Adrenal gland (tissue), 12 donors: ENCODE measurements around the gene DOK7. TPM values are rescaled to one million over a fixed set of nuclear protein-coding genes. Genes with fewer than 3 reads are reported as not detected.

Experiments used
- DNase-seq, 7 donors: peaks; one replicate each; pipeline ENCODE4 v3.0.0-alpha.2; 2019 to 2020
- H3K27ac ChIP-seq, 5 donors: fragments of 200-600 bp; sonication (generic) in 4 of 5; 1 replicate in 3 of 5; 2 replicates in 2 of 5; pipeline versions ENCODE4 v1.5.1 to v1.8.0; 2016 to 2020; ENCODE audit warnings: mild to moderate bottlenecking in 1 of 5
- H3K27me3 ChIP-seq: fragments of 200-600 bp; 2 replicates; pipeline ENCODE4 v1.8.0; 2021
- H3K36me3 ChIP-seq, 2 donors: fragments of 200-600 bp; replicated peaks in 1 of 2; 1 replicate in 1 of 2; 2 replicates in 1 of 2; pipeline versions ENCODE4 v1.5.1 to v1.8.0; 2018 to 2022
- H3K4me1 ChIP-seq, 2 donors: fragments of 200-600 bp; replicated peaks in 1 of 2; 1 replicate in 1 of 2; 2 replicates in 1 of 2; pipeline versions ENCODE4 v1.5.1 to v1.8.0; 2018 to 2021
- H3K4me3 ChIP-seq, 4 donors: fragments of 200-600 bp; sonication (generic) in 3 of 4; one replicate each; pipeline ENCODE4 v1.5.1; 2016 to 2018
- H3K9me3 ChIP-seq, 3 donors: fragments of 200-600 bp; sonication (generic) in 1 of 3; replicated peaks in 1 of 3; 1 replicate in 2 of 3; 2 replicates in 1 of 3; pipeline versions ENCODE4 v1.5.1 to v1.8.0; 2016 to 2021
- POLR2A ChIP-seq, 2 donors: fragments of 450-650 bp; IDR thresholded peaks; one replicate each; pipeline ENCODE4 v1.6.1; 2017; ENCODE audit warnings: antibody characterized with exemption in 2 of 2, mild to moderate bottlenecking in 2 of 2, moderate library complexity in 1 of 2
- WGBS, 4 donors: extraction: QIAGEN DNeasy Blood & Tissue Kit in 2 of 4; methylation state at CpG; one replicate each; pipeline versions ENCODE4 v1.1.5 to v1.1.7; 2013 to 2017; 5-methylcytosine and 5-hydroxymethylcytosine counted together
- intact Hi-C, 2 donors: fragments of 100-400 bp; cut with DNase I; formaldehyde crosslinking; loops; one replicate each; pipeline versions ENCODE4 v1.14.1 to v1.15.0; 2022 to 2023
- polyA plus RNA-seq, 3 donors: library from polyadenylated mRNA; stranded (reverse); fragments of 200-250 nt in 2 of 3; fragments of 350-450 nt in 1 of 3; fragmentation: Illumina TruSeq in 1 of 3; extraction: RNeasy Lipid Tissue Mini Kit (QIAGEN cat#74804) in 1 of 3; gene quantifications; one replicate each; pipeline ENCODE4 v1.2.3, GENCODE V29; 2013 to 2014
- total RNA-seq, 9 donors: library from RNA; depleted of rRNA in 4 of 9; stranded (reverse); fragments of >200 nt in 4 of 9; fragments of 120-200 nt in 1 of 9; fragmentation: NEBNext Ultra II Directional in 1 of 9; extraction: Animal tissue kit (Norgen Biotek cat#: 25700) in 1 of 9; gene quantifications; one replicate each; pipeline versions ENCODE4 v1.1.0 to v1.2.4, GENCODE V29; 2013 to 2023
- TF ChIP-seq, protein P1 (sequence below), 6 experiments: fragments of 450-650 bp in 4 of 6; fragments of 200-600 bp in 2 of 6; sonication (generic) in 1 of 6; IDR thresholded peaks; 1 replicate in 5 of 6; 2 replicates in 1 of 6; pipeline versions ENCODE4 v1.5.1 to v1.8.0; 2016 to 2021; ENCODE audit warnings: antibody characterized with exemption in 6 of 6, mild to moderate bottlenecking in 2 of 6, moderate library complexity in 1 of 6
- donor health status: healthy with polysubstance abuse.
- donor health status: Bipolar disorder and iron deficiency.
- donor health status: DM: yes; HTN: yes; CAD: no.
- donor health status: DM: no; HTN: no; CAD: no.
- donor health status: DM: no; HTN: no; CAD: no.
- donor health status: DM: yes; HTN: yes; CAD: no.

DOK7 gene
- total and polyA plus RNA-seq, 12 donors: 0.18 to 4.2 (median 1.1) TPM; not detected in 1

GRCh38 chr4:3501825-3502425, 38.8 kb downstream of the DOK7 start:
- no peak for TF ChIP-seq POLR2A (IDR thresholded peaks at IDR 0.05)
- TF ChIP-seq, protein P1, sequence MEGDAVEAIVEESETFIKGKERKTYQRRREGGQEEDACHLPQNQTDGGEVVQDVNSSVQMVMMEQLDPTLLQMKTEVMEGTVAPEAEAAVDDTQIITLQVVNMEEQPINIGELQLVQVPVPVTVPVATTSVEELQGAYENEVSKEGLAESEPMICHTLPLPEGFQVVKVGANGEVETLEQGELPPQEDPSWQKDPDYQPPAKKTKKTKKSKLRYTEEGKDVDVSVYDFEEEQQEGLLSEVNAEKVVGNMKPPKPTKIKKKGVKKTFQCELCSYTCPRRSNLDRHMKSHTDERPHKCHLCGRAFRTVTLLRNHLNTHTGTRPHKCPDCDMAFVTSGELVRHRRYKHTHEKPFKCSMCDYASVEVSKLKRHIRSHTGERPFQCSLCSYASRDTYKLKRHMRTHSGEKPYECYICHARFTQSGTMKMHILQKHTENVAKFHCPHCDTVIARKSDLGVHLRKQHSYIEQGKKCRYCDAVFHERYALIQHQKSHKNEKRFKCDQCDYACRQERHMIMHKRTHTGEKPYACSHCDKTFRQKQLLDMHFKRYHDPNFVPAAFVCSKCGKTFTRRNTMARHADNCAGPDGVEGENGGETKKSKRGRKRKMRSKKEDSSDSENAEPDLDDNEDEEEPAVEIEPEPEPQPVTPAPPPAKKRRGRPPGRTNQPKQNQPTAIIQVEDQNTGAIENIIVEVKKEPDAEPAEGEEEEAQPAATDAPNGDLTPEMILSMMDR (IDR thresholded peaks at IDR 0.05): no peak
- peaks cover 0 to 16% of the 10 kb centered on the region in 2 donors for H3K36me3 ChIP-seq
- H3K27ac ChIP-seq: no peak overlapping the region
- DNase-seq: no peak
- H3K4me3 ChIP-seq: no peak overlapping the region
- intact Hi-C loops: no loop called here
- H3K9me3 ChIP-seq: no peaks in the 10 kb centered on the region
- 89 to 97% (median 91%) methylated on average over 7 to 19 of the region's 19 CpGs for WGBS, 4 donors
- peaks cover 9 to 13% of the 10 kb centered on the region in 2 donors for H3K4me1 ChIP-seq
- H3K27me3 ChIP-seq: no peaks in the 10 kb centered on the region

DNA sequence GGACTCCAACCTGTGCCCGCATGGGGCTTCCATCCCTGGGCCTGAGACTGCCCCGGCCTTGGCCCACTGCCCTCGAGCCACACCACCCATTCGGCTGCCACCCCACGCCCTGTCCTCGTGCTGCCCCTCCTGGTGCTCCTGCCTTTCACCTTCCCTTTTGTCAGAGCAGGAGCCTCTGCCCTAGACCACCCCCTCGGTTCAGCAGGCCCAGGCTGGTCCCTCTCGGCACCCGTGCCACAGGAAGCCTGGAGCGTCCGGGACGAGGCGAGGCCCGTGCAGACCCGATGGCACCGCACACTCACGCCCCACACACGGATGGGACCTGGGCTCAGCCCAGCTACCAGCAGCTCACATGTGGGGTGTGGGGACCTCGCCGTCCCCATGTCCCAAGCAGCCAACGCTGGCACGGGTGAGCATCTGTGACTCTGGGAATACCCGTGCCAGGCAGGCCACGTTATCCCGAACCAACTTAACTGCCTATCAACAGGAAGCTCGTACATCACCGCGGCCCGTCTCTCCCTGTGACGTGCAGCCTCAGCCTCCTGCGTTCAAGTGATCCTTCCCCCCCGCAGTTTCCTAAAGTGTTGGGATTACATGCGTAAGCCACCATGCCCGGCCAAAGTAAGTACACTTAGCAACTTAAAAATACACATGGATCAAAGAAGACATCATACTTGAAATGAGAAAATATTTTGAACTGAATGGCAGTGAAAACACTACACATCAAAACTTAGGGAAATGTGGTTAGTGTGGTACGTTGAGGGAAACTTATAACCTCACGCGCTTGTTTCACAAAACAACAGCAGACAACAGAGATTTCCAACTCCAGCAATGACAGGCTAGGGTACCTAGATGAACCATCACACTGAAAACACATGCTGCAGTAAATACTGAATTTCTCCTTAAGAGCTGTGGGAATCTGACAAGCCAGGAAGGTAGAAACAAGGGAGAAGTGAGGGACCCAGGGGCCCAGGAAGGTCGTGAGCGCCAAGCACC, 40.1 kb downstream of the DOK7 start:
- Histone ChIP-seq H3K9me3 (no peaks in the 10 kb centered on the region), H3K27me3 (no peaks in the 10 kb centered on the region), H3K4me3 (no peak overlapping the region), H3K27ac (peak overlapping the region in 1 of 5 donors; percentile 8), H3K4me1 (peaks cover 9 to 13% of the 10 kb centered on the region in 2 donors), H3K36me3 (peaks cover 0 to 21% of the 10 kb centered on the region in 2 donors)
- no peak for DNase-seq
- 87 to 90% (median 88%) methylated on average over 34 to 39 of the region's 39 CpGs for WGBS, 4 donors
- intact Hi-C loops: no loop called here
- TF ChIP-seq, protein P1 (IDR thresholded peaks at IDR 0.05): no peak
- TF ChIP-seq POLR2A (IDR thresholded peaks at IDR 0.05): no peak

GRCh38 chr4:3505231-3505630, 42.1 kb downstream of the DOK7 start:
- Histone ChIP-seq H3K36me3 (peaks cover 0 to 36% of the 10 kb centered on the region in 2 donors), H3K9me3 (no peaks in the 10 kb centered on the region), H3K4me3 (no peak overlapping the region), H3K27me3 (no peaks in the 10 kb centered on the region), H3K27ac (no peak overlapping the region), H3K4me1 (peaks cover 9 to 13% of the 10 kb centered on the region in 2 donors)
- TF ChIP-seq, protein P1 (IDR thresholded peaks at IDR 0.05): no peak
- no peak for TF ChIP-seq POLR2A (IDR thresholded peaks at IDR 0.05)
- intact Hi-C loops: no loop called here
- no peak for DNase-seq
- 91 to 99% (median 93%) methylated on average over 10 to 16 of the region's 16 CpGs for WGBS, 4 donors

GRCh38 chr4:3508542-3508941, 45.4 kb downstream of the DOK7 start:
- intact Hi-C loops: no loop called here
- no peak overlapping the region for H3K27ac ChIP-seq
- DNase-seq: no peak
- no peaks in the 10 kb centered on the region for H3K4me1 ChIP-seq
- H3K4me3 ChIP-seq: no peak overlapping the region
- no peaks in the 10 kb centered on the region for H3K27me3 ChIP-seq
- peaks cover 0 to 47% of the 10 kb centered on the region in 2 donors for H3K36me3 ChIP-seq
- no peaks in the 10 kb centered on the region for H3K9me3 ChIP-seq
- WGBS, 4 donors: 80 to 87% (median 86%) methylated on average over 9 to 10 of the region's 10 CpGs
- TF ChIP-seq, protein P1 (IDR thresholded peaks at IDR 0.05): no peak
- no peak for TF ChIP-seq POLR2A (IDR thresholded peaks at IDR 0.05)
